GM21423 (cell line): ENCODE measurements around the gene VPS16.

Source experiments
- ATAC-seq: cut with Tn5 transposase; IDR thresholded peaks from one replicate; pipeline ENCODE4 v1.9.1; 2021; ENCODE audit warnings: mild to moderate bottlenecking, moderate library complexity; ENCODE audit not compliant: unreplicated experiment

VPS16 gene

DNA sequence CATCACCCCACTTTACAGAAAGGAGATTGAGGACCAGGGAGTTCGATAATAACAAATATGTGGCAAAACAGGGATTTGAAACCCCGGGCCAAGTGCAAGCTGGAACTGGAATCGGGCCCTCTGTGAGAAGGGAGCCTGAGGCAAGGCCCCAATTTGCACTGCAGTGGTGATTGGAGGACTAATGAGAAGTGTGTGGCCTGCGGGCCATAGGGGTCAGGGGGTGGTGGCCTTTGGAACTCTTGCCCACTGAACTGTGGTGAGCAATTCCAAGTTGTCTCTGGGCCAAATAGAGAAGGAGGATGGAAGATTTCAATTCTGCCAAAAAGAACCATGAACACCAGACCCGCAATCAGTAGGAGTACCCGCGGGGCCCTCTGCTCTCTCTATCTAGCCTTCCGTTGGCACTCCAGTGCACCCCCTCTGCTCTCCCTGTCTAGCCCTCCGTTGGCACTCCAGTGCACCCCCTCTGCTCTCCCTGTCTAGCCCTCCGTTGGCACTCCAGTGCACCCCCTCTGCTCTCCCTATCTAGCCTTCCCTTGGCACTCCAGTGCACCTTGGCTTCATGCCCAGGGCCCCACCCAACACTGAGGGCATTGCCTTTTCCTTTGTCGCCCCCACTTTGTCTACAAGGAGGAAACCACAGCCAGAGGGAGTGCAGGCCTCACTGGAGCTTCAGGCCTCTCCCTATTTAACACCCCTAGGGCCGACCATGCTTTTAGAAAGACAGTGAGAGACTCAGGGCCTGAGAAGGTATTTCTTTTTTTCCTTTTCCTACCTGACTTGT is 26.7 kb downstream of the VPS16 start:
- no peak for ATAC-seq

- no peak for ATAC-seq
Observed at GRCh38 chr20:2869381-2869780, 28.8 kb downstream of the VPS16 start.

DNA sequence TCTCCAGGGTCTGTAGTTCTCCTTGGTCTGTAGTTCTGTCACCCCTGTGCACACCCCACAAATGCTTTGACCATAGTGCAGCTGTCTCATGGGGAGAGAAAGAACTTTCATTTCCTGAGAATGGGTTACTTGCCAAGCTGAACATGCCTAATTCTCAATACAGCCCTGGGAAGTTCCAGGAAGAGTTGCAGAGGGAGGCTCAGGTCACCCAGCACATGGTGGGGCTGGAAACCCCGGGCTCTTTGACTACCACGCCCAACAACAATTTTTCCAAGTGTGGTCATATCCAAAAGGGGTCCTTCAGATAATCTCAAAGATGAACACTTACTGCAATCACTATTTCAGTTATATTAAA is 30.5 kb downstream of the VPS16 start:
- no peak for ATAC-seq

DNA sequence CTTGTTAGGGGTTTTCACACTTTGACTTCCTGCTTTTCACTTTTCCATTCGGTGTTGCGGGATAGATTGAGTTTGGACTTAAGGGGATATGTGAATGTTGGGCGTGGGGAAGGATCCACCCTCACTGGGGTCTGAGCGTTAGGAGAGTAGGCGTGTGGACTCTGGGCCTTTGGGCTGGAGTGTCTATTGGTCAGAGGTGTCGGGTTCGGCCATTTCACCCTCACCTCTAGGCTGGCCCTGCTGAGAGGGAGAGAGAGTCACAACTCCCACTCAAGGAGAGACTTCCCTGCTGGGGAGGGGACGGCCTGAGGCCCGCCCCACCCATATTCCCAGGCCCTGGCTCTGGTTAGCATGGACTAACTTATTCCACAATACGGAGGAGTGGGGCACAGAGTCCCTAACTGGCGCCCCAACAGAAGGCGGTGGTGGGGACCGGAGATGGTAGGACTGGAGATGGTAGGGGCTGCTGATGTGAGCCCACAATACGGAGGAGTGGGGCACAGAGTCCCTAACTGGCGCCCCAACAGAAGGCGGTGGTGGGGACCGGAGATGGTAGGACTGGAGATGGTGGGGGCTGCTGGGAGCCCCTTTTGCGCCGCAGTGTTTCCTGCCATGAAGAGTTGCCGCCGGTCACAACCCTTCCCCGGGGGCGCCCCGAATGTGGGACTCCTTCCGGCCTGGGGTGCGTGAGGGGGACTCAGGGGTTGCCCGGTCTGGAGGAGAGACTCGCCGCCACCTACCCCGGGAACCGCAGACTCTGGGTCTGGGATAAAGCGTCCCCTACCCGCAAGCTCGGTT is 31.3 kb downstream of the VPS16 start:
- ATAC-seq = no peak

GRCh38 chr20:2872459-2873009 is 32.0 kb downstream of the VPS16 start:
- peak; percentile 24 for ATAC-seq

DNA sequence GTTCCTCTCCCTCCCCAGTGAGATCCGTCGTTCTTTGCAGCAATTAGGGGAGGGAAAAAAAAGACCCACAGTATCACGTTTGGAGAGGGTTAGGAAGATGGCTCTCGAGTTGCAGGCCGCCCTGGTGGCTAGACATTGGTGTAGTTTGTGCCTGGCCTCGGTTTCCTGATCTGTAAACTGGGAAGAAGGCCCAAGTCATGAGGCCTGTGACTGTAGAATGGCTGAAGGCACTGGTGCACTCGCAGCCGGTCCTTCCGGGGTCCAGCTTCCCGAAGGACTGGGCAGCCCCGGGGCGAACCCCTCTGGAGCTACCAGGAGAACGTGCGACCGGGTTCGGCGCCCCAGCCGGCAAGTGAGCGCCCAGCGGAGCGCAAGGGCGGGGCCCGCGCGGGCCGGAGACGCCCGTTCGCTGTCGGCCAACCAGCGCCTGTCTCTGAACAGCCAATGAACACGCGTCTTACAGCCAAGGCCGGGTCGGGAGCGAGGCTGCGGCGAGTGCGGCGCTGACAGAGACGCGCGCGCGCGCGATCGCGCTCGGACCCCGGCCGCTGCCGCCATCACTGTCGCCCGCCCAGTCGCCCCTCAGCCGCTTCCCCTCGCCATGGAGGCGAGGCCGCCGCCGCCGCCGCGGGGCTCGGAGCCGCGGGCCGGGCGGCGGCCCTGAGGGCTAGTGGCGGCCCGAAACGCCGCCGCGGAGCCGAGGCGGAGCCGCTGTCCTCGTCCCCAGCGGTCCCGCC is 32.6 kb downstream of the VPS16 start, which contains the start of gene PTPRA:
Gene PTPRA (plus strand): TSS at position 472 of the 737 bp plus-strand sequence. CDS start 90,797 bp downstream, outside the sequence.
- ATAC-seq = peak; percentile 94

DNA sequence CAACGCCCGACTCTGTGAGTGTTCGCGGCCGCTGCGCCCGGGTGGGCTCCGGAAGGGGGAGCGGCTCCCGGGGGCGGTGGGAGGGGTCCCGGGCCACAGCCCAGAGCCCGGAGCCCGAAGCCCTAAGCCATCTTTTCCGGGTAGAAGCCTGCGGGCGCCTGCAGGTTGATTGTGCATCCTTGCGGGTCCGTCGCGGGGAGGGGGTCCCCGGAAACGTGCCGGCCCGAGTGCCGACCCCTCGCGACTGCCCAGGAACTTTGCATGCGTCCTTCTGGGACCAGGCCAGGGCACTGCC is 33.1 kb downstream of the VPS16 start:
- ATAC-seq = peak; percentile 37

DNA sequence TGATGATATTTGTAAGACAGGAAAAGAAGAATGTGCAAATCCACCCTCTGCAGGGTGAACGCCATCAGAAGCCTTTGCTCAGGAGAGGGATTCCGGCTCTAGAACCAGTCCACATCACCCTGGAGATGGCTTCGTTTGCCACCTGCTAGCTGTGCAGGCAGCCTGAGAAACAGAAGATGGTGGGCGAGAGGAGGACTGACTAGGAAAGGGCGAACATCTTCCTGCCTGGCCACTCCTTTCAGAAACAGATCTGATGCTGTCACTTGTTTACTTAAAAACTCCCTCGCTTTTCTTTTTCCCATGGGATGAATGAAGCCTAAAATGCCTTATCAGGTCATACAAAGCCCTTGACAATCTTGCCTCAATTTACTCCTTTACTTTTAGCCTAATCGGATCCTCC is 33.9 kb downstream of the VPS16 start:
- ATAC-seq = no peak

DNA sequence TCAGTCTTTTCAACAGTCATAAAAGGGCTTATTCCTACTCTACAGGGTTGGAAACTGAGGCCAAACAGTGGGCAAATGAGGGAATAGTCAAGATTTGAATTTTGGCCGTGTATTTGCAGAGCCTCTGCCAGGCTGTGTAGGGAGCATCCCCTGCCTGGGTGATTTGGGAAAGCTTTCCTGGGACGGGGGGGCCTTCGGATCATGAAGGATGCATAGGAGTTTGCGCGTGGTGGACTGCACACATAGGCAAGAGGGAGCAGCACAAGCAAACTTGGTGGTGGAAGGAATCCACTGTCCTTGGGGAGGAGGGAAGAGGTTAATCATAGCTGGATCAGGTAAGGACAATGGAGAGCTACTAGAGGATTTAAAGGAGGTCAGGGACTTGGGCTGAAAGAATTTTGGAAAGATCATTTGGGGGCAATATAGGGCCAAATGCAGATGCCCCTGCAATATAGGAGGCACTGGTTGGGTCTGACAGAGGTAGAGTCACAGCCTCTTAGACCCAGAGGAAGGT is 35.2 kb downstream of the VPS16 start:
- ATAC-seq = no peak

GRCh38 chr20:2878515-2878914 is 38.0 kb downstream of the VPS16 start:
- ATAC-seq = no peak

GRCh38 chr20:2879146-2879545 is 38.6 kb downstream of the VPS16 start:
- ATAC-seq = no peak

DNA sequence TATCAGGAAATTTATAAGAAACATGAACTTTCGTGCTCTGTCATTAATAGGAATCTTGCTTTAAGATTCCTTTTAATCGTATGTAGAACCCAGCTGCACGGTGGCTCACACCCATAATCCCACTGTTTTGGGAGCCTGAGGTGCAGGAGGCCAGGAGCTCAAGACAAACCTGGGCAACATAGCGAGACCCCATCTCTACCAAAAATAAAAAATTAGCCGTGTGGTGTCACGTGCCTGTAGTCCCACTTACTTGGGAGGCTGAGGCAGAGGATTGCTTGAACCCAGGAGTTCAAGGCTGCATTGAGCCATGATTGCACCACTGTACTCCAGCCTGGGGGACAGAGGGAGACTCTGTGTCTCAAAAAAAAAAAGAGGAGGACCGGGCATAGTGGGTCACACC is 40.1 kb downstream of the VPS16 start:
- ATAC-seq = no peak

DNA sequence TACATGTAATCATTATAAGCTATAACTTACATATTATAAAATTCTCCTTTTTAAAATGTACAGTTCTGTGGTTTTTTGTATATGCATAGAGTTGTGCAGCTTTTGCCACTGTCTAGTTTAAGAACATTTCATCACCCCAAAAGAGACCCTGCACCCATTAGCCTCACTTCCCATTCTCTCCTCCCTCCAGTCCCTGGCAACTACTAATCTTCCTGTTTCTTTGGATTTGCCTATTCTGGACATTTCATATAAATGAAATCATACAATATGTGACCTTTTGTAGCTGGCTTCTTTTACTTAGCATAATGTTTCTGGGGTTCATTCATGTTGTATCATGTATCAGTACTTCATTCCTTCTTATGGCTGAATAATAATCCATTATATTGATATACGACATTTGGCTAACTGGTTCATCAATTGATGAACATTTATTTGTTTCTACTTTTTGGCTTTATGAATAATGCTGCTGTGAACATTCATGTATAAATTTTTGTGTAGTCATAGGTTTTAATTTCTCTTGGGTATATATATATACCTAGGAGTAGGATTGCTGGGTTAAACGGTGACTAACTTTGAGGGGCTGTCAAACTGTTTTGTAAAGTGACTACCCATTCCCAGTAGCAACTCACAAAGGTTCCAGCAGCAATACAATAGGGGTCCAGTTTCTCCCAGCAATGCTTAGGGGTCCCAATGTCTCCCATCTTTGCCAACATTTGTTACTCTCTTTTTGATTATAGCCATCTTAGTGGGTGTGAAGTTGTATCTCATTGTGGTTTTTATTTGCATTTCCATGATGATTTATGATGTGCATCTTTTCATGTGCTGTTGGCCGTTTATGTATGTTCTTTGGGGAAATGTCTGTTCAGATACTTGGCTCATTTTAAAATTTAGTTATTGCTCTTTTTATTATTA is 43.4 kb downstream of the VPS16 start:
- no peak for ATAC-seq

GRCh38 chr20:2887715-2888114 is 47.2 kb downstream of the VPS16 start:
- no peak for ATAC-seq

GRCh38 chr20:2888224-2888955 is 47.8 kb downstream of the VPS16 start:
- ATAC-seq = no peak

DNA sequence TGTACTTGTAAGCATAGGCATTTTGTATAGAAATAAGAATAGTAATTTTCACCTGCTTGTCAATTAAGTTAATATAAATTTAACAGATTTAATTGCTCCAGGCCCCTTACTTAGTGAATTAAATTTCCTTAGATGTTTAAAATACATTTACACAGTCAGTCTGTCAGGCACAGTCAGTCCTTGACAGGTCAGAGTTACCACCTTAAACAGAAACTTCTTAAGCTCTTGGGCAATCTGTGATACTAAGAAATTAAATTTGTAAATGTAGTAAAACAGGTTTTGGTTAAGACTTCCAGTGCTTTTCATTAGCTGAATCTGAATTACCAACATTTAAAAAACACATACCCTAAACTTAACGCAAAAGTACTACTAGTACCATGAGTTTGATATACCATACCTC is 48.7 kb downstream of the VPS16 start:
- no peak for ATAC-seq

DNA sequence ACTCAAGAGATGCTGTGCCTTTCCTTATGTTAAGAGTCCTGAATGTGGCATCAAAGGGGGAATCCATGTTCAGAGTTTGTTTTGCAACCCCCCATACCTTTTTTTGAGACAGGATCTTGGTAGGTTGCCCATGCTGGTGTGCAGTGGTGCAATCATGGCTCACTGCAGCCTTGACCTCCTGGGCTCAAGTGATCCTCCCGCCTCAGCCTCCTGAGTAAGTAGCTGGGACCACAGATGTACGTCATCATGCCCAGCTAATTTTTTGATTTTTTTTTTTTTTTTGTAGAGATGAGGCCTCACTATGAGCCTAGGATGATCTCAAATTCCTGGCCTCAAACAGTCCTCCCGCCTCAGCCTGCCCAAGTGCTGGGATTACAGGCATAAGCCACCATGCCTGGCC is 49.3 kb downstream of the VPS16 start:
- no peak for ATAC-seq

DNA sequence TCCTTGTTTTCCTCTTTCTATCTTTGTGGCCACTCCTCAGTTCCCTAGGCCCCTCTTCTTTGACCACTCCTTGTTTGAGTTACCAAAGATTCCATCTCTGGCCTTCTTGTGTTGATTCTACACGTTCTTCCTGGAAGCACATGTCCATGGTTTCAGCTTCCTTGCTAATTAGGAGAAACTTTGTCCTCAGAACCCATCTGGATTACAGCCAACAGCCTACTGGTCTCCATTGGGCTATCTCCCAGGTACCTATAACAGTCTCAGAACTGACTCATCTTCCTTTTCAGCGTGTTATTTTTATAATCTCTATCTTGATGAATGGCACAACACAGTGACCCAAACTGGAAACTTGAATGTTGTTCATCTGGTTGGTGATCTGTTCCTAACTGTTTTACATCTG is 50.2 kb downstream of the VPS16 start:
- no peak for ATAC-seq

DNA sequence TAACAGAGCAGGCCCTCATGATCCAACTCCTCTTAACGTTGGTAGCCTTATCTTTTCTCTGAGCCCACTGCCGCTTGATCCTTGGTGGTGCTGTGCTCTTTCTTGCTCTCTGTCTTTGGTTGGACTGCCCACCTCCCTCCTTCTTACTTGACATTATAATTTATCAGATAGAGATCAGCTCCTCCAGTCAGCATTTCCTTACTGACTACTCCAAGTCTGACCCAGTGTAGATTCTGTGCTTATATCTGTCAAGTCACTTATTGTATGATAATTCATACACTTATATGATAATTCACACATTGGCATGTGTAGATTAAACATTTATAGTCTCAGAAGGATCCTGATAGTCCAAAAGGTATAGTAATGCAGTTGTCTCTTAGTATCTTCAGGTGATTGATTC is 50.8 kb downstream of the VPS16 start:
- no peak for ATAC-seq

DNA sequence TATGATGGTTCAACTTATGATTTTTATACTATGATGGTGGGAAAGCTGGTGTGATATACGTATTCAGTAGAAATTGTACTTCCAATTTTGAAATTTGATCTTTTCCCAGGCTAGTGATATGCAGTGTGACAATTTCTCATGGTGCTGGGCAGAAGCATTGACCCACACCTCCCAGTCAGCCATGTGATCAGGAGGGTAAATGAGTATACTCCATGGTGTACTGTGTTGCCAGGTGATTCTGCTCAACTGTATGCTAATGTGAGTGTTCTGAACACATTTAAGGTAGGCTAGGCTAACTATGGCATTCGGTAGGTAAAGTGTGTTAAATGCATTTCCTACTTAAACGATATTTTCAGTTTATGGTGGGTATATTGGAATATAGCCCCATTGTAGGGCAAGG is 51.8 kb downstream of the VPS16 start:
- ATAC-seq = no peak
